GM19397 (cell line): Measurements from ENCODE around the gene CAPN10.

Experiments used
- ATAC-seq: cut with Tn5 transposase; IDR thresholded peaks from one replicate; pipeline ENCODE4 v1.9.1; 2021; ENCODE audit warnings: mild to moderate bottlenecking, moderate library complexity; ENCODE audit not compliant: unreplicated experiment

The CAPN10 gene

DNA sequence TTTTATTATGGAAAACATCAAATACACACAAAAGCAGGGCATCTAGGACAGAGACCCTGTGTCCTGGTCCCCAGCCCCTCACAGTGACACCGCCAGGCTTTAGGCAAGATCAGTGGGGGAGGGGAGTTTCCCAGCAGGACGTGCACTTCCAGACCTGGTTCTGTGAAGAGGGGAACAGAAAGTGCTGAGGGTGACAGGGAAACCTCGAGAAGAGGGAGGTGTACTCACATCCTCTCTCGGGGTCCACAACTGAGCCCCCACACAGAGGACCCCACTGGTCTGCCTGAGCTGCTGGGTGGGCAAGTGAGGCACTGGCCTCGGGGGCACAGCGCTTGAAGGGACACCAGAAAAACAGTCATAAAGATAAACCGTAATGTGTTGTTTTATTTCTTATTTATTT is 34.3 kb downstream of the CAPN10 start:
- ATAC-seq, result no peak

DNA sequence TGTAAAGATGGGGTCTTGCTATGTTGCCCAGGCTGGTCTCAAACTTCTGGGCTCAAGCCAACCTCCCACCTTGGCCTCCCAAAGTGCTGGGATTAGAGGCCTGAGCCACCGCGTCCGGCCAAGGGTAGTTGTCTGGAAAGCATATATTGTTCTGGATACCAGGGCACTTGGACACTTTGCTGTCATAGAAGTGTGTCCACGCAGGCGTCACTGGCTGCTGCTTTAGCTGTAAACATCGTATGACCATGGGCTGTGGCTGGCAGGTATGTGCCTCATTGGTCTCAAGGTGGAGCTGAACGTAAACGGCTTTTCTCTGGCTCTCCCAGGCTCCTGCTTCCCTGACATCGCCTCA is 35.5 kb downstream of the CAPN10 start:
- ATAC-seq, result no peak

DNA sequence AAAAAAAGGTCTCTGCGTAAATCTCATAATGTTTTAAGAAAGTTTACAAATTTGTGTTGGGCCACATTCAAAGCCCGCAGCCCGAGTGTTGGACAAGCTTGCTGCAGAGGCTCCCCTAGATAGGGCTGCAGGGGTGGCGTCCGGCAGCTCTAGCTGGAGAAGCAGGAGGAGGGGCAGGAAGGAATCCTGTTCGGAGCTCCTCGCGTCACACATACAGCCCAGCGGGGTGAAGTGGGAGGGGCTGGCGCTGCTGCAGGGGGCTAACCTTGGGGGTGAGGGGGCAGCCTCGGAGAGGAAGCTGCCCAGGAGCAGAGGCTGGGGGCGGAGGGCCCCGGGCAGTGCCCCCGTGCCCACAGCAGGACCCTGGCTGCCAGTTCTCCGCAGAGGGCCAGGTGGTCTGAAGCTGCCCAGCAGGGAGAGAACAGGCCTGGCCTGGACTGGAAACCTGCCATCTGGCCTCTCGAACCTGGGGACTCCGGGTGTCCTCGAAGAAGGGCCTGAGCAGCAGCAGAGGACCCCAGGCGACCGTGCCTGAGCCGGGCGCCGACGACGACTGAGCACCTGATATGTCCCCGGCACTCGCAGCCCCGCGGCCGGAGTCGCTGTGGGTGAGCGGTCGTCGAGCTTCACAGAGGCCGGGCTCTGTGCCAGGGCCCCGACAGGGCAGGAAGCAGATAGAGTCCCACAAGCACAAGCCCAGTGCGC is 36.1 kb downstream of the CAPN10 start:
- no peak for ATAC-seq

DNA sequence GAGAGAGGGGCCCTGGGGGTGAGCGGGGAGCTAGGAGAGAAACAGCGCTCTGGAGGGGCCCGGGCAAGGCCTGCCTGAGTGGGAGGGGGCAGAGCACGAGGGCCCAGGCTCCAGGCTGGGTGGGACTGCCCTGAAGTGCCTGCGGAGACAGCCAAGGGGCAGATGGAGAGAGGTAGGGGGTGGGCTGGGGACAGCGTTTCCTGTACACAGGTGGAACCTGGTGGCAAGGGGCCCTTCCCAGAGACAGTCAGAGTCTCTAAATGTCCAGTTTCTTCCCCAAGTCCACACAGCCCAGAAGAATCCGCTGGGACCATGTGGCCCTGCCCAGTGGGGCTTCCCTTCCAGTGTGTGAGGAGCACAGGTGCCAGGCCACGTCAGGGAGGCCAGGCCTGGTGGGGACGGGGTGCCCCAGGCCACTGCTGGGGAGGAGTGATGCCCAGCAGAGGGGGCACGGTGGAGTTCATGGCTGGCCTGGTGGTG is 37.0 kb downstream of the CAPN10 start:
- ATAC-seq, result no peak

DNA sequence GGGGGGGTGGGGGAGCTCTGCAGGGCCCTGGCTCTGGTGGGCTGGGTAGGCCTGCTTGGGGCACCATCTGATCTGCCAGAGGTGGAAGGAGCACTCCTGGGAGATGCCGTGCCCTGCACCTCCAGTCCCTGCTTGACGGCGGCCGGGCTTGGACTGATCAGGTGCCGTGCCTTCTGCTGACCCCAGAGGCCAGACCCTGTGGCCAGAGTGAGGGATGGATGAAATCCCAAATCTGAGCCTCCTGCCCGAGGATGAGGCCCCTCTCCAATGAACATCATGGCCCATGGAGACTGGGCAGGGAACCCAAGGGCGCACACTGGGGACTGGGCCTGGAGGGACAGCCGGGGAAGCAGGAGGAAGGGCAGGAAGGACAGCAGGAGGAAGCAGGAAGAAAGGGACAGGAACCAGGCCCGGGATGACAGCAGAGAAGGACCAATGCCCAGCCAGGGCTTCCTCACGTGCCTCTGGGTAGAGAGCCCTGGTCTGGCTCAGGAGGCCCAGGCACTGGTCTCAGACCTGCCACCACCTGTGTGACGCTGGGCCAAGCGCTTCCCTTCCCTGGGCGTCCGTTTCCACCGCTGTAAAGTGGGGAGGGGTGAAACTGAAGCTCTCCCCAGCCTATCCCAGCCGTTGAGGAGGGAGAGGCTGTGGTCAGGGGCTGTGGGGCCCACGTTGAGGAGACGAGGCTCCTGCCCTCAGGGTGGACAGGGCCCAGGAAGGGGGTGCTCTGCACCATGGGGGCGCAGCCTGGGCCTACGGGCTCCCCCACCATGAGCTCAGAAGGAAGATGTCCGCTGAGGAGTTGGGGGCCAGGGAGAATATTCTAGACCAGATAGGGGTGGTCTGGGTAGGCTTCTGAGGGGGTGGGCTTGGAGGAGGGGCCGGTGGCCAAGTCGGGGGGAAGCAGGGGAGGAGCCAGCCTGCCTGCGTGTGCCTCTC is 37.7 kb downstream of the CAPN10 start:
- no peak for ATAC-seq

DNA sequence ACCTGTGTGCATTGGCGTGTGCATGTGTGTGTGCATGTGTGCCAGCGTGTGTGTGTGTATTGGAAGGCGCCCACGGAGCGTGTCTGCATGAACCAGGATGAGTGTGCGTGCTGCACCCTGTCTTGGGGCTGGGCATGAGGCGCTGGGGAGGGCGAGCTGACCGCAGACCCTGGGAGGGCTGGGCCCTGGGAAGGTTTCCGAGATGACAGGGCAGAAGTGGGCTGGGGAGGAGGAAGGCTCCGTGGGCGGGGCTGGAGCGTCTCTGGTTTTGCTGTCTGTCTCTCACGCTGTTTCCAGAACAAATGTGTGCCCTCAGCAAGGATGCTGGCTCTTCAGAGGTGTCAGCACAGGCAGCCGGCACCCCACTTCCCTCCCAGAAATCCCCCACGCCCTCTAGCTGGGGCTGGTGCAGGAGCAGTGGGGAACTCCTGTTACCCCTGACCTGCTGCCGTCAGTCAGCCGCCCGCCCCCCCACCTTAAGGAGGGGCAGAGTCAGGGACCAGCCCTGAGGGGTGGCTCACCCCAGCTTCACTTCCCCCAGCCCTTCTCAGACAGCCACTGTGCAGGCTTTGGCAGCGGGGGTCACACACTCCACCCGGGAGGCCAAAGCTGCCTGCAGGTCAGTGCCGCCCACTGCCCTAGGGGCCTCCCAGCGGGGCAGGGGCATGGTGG is 38.6 kb downstream of the CAPN10 start, which contains the start of gene GPR35:
TSS of gene GPR35 (plus strand) at position 531 of the 672 bp plus-strand sequence. CDS start 4,473 bp downstream, outside the sequence.
- ATAC-seq, result no peak

DNA sequence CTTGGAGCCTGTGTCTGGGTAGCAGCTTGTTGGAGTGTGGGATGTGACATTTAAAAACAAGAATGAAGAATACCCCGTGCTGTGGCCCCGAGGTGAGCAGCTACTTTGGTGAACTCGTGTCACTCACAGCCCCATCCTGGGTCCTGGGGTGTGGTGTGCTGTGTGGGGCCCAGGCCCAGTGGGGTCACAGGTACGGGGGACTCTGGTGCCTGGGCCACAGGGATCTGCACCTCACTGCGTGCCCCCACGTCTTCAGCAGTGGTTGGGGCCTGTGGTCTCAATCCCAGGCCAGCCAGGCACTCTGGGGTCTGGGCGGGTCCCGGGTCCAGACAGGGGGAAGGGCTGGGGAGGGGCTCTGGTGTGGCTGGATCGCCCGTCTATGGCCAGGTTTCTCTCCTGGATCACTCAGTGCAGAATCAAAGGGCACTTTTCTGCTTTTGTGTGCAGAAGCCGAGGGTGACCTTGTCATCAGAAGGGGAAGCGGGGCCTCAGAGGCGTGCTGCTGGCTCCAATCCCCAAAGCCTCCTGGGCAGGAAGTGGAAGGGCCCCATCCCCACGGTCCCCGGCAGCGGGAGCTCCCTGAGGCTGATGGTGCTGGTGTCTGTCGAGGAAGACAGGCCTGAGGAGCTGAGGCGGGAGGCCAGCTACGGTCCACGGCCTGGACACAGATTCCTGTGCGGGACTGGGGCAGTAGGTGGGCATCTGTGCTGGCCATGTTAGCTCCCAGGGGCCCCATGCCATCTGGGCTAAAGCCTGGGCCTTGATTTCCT is 40.2 kb downstream of the CAPN10 start:
- no peak for ATAC-seq

DNA sequence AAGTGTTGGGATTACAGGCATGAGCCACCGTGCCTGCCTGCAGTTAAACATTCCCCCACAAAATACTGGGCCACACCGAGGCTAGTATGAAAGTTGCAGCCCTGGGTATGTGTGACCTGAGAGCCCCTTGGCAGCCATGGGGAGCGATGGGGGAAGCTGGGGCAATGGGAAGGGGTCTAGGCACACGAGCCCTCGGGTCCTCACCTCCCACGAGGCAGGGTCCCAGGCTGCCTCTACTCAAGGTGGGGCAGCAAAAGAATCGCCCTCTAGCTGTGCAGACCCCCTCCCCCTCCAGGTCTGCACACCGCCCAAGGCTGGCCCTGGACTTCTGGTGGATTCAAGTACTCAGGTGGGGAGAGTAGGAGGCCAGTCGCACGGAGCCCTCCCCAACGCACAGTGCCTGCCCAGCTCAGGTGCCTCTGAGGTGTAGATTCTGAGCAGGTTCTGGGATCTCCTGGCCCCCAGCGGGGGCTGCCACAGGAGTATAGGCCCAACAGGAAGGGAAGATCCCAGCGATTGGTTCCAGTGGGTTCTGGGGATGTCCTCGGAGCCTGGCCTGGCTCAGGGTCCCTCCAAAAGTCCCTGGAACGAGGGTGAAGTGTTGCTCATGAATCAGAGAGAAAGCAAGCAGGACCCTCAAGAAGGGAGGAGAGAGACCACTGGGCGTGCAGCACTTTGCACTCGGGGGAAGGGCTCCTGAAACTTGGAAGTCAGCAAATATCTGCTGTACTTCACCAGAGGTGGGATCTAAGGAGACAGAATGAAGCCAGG is 41.4 kb downstream of the CAPN10 start:
- ATAC-seq, result no peak

DNA sequence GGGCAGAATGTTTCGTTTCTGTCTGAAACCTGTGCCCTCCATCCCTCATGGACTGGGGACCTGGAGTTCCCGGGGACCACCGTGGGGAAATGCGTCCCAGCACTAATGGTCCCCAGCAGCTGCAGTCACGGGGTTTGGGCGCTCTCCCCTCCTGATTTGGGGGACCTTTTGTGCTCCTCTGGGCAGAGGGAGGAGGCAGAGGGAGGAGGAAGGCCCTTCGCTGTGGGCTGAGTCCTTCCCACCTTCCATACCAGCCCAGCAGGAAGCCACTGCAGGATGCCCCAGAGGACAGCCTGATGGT is 41.9 kb downstream of the CAPN10 start:
- ATAC-seq, result no peak

DNA sequence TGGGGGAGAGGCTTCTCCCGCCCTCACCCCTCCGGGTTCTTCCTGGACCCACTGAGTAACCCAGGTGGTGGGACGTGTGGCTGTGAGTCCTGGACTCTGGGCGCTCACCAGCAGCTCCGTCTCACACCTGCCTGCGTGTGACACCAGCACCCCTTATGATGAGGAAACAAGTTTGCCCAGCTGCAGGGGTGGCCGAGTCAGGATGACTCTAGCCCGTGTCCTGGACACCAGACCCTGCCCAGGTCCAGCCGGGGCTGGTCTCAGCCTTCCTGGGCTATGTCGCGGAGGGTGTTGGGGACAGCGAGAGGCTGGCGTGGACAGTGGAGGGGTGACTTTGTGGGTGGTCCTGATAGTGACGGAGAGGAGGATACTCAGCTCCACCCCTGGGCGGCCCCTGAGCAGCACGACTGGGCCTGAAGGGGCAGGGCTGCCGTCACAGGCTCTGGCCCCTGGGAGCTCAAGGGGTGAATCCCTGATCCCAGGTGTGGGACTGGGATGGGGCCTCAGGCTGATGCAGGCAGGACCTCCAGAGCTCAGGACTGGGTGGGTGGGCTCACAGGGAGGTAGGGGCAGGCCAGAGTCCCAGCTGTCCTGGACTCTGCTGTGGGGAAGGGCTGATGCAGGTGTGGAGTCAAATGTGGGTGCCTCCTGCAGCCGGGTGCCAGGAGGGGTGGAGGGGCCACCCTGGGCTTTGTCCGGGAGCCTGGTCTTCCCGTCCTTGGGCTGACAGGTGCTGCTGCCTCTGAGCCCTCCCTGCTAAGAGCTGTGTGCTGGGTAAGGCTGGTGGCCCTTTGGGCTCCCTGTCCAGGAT is 42.5 kb downstream of the CAPN10 start:
- no peak for ATAC-seq

DNA sequence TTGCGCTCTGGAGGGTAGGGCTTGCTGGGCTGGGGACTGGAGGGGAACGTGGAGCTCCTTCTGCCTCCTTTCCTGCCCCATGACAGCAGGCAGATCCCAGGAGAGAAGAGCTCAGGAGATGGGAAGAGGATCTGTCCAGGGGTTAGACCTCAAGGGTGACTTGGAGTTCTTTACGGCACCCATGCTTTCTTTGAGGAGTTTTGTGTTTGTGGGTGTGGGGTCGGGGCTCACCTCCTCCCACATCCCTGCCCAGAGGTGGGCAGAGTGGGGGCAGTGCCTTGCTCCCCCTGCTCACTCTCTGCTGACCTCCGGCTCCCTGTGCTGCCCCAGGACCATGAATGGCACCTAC is 43.1 kb downstream of the CAPN10 start:
- no peak for ATAC-seq

DNA sequence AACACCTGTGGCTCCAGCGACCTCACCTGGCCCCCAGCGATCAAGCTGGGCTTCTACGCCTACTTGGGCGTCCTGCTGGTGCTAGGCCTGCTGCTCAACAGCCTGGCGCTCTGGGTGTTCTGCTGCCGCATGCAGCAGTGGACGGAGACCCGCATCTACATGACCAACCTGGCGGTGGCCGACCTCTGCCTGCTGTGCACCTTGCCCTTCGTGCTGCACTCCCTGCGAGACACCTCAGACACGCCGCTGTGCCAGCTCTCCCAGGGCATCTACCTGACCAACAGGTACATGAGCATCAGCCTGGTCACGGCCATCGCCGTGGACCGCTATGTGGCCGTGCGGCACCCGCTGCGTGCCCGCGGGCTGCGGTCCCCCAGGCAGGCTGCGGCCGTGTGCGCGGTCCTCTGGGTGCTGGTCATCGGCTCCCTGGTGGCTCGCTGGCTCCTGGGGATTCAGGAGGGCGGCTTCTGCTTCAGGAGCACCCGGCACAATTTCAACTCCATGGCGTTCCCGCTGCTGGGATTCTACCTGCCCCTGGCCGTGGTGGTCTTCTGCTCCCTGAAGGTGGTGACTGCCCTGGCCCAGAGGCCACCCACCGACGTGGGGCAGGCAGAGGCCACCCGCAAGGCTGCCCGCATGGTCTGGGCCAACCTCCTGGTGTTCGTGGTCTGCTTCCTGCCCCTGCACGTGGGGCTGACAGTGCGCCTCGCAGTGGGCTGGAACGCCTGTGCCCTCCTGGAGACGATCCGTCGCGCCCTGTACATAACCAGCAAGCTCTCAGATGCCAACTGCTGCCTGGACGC is 43.6 kb downstream of the CAPN10 start:
- ATAC-seq, result no peak

DNA sequence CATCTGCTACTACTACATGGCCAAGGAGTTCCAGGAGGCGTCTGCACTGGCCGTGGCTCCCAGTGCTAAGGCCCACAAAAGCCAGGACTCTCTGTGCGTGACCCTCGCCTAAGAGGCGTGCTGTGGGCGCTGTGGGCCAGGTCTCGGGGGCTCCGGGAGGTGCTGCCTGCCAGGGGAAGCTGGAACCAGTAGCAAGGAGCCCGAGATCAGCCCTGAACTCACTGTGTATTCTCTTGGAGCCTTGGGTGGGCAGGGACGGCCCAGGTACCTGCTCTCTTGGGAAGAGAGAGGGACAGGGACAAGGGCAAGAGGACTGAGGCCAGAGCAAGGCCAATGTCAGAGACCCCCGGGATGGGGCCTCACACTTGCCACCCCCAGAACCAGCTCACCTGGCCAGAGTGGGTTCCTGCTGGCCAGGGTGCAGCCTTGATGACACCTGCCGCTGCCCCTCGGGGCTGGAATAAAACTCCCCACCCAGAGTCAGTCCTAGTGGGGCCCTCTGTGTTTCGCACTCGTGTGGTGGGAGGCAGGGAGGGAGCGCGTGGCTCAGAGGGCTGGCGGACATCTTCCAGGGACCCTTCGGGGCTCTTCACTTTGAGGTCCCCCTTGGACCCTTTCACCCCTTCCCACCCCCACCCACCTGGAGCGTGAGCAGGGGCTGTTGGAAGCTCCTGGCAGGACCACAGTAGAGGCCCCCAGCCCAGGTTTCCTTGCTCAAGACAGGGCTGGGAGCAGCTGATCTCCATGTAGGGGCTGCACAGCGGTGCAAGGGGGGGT is 44.4 kb downstream of the CAPN10 start:
- ATAC-seq, result no peak

DNA sequence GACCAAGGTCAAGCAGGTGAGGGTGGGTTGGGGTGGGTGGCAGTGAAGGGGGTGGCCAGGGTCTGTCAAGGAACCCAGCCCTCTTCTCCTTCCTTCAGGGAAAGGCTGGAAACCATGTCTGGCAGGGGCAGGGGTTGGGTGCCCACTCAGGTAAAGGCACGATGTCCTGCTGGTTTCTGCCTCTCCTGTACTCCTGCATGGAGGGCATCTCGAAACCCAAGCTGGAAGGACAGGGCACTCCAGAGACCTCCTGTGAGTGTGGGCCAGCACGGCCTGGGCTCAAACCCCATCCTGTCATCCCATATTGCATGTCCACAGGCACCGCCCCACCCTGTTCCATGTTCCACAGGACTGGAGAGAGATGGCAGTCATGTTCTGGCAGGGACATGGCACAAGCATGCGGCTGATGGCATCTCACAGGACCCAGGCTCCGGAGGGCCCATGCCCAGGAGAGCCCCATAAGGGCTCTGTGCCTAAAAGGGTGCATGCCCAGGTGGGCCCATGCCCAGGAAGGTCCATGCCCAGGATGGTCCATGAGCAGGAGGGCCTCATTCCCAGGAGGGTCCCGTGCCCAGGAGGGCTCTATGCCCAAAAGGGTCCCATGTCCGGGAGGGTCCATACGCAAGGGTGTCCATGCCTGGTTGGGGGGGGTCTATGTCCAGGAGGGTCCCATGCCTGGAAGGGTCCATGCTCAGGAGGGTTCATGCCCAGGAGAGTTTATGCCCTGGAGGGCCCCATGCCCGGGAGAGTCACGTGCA is 45.2 kb downstream of the CAPN10 start:
- ATAC-seq, result no peak

DNA sequence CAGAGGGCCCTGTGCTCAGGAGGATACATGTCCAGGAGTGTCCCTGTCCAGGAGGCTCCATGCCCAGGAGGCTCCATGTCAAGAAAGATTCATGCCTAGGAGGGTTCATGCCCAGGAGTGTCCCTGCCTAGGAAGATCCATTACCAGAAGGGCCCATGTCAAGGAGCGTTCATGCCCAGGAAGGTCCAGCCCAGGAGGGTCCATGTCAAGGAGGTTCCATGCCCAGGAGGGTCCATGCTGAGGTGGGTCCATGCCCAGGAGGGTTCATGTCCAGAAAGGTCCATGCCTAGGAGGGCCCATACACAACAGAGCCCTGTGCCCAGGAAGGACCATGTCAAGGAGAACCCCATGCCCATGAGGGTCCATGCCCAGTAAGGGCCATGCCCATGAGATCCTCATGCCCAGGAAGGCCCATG is 45.8 kb downstream of the CAPN10 start:
- no peak for ATAC-seq

DNA sequence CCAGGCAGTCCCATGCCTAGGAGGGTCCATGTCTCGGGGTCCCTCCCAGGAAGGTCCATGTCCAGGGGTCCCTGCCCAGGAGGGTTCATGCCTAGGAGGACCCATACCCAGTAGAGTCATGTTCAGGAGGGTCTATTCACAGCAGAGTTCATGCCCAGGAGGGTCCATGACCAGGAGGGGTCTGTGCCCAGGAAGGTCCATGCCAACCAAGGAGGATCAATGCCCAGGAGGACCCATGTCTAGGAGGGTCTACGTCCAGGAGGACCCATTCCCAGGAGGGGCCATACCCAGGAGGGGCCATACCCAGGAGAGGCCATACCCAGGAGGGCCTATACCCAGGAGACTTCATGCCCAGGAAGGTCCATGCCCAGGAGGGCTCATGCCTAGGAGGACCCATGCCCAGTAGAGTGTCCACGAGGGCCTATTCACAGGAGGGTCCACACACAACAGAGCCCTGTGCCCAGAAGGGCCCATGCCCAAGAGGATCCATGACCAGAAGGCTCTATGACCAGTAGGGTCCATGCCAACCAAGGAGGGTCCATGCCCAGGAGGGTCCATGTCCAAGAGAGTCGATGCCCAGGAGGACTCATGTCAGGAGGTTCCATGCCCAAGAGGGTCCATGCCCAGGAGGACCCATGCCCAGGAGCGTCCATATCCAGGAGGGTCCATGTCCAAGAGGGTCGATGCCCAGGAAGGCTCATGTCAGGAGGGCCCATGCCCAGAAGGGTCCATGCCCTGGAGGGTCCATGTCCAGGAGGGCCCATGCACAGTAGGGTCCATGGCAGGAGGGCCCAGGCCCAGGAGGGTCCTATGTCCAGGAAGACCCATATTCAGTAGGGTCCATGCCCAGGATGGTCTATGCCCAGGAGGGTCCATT is 48.8 kb downstream of the CAPN10 start:
- no peak for ATAC-seq
